NCI-H226 (cell line): Measurements from ENCODE around the gene CCDC97.

Experiments
- DNase-seq: peaks from one replicate; pipeline ENCODE4 v3.0.0-alpha.2; 2015

Gene CCDC97

GRCh38 chr19:41299046-41299754 is 10.8 kb upstream of the CCDC97 start:
- no peak for DNase-seq

- no peak for DNase-seq
Observed at GRCh38 chr19:41299755-41300089, 10.2 kb upstream of the CCDC97 start.

DNA sequence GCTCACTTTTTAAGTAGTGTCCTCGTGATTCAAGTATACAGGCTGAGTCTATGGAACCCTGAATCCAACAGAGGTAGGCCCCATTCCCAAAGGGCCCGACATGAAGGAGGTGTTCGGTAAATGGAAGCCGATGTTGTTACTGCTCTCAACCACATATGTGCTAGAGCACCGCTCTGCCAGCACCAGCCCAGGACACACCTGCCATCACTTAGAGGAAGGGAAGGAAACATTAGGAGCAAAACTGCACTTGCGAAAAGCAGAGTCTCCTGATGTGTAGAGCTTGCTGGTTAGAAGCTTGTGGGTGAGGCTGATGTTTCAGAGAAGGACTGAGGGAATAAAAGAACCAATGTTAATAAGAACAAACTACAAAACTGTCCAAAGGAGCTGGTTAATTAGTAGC is 9.4 kb upstream of the CCDC97 start:
- no peak for DNase-seq

GRCh38 chr19:41302624-41303351 is 7.2 kb upstream of the CCDC97 start:
- no peak for DNase-seq

DNA sequence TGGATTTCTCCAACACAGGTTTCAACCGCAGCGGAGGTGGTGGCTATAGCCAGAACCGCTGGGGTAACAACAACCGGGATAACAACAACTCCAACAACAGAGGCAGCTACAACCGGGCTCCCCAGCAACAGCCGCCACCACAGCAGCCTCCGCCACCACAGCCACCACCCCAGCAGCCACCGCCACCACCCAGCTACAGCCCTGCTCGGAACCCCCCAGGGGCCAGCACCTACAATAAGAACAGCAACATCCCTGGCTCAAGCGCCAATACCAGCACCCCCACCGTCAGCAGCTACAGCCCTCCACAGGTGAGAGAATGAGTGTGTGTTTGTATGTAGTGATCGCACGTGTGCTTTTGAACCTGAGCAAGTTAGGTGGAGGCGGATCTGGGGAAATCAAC is 6.0 kb upstream of the CCDC97 start:
- no peak for DNase-seq

GRCh38 chr19:41304706-41305483 is 5.1 kb upstream of the CCDC97 start:
- no peak for DNase-seq

DNA sequence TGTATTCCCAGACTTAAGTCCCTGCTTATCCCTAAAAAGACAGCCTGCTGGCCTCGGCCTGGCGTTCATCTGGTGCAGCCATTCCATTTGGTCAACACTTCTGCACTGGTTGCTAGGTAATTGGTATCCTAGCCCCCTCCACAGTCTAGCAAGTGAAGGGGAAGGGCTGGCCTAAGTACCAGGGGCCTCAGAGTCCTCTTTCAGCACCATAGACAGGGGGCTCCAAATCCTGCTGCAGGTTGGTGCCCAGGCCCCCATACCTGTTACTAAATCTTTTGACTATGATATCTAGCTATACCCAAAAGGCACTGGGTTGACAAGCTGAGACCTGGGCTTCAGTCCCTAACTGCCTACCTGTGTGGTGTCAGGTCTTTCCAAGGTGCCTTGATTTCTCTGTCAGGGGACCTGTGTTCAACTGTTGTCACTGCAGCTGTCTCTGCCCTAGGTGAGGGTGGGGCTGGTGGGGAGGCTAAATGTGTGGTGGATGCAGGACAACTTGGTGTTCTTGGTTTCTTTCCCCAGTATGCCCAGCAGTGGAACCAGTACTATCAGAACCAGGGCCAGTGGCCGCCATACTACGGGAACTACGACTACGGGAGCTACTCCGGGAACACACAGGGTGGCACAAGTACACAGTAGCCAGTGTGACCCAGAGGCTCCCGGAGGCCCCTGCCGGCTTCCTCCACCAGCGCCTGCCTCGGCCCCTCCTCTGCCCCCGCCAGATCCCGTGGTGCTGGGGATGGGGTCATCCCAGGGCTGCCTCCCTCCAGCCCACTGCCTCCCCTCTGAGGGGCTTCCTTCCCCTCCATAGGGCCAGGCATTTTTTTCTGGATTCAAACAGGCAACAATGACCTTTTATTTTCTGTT is 3.8 kb upstream of the CCDC97 start:
- no peak for DNase-seq

DNA sequence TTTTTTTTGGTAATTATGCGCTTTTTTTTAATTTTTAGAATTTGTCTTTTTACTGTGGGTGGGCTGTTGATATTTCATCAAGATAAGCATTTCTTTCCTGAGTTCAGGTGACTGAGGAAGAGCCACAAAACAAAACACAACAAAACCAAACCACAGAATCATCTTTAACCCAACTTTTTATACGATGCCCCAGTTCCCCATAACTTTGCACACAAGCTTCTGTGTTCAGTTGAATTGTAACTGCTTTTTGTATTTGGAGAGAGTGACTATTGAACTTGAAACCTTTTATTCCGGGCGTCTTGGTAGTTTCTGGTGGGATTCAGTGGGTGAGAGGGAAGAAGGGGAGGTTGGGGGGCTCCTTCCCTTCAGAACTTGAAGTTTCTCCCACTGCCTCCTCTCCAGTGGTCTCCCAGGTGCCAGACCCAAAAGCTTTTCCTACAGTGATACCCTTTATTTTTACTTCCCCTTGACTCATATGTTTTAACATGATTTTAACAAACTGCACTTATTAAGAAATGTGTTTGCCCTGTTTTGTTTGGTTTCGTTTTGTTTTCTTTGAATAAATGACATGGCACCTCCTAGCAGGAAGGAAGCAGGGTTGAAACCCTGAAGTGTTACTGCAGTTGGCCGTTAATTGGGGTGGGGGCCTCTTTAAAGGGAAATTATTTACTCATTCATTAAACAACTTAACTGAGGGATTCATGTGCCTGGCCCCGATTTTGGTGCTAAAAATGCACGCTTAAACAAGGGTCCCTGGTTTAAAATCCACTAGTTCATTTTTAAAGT is 2.7 kb upstream of the CCDC97 start:
- DNase-seq, result no peak

GRCh38 chr19:41307954-41308449 is 2.0 kb upstream of the CCDC97 start:
- DNase-seq, result no peak

DNA sequence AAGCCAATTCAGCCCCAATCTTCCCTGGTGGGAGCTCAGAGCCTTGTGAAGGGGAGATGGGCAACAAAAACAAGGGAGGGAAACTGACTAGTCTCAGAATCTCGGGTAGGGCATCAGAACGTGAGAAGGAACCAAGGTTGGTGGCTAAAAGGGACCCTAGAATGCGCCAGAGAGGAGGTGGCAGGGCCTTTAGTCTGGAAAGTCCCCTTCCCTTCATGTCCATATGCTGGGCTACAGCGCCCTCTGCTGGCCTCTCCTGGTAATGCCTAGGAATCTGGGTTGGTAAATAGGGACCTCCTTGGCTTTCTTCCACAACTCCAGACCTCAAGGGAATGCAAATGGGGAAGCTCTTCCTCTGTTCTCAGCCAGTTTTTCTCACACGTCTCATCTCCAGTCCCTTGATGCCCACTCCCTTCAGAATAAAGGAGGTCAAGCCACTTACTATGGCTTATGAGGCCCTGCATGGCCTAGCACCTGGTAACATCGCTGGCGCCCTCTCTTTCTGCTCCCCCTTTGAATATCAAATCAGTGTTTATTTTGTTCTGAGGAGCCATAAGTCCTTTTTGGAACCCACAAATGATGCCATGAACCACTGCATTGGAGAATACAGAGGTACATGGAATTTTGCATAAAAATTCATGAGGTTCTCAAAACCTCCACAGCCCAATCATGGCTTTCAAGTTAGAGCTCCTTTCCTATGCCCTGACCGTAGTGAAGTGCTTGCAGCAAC is 1.4 kb upstream of the CCDC97 start:
- DNase-seq, result peak; percentile 74

DNA sequence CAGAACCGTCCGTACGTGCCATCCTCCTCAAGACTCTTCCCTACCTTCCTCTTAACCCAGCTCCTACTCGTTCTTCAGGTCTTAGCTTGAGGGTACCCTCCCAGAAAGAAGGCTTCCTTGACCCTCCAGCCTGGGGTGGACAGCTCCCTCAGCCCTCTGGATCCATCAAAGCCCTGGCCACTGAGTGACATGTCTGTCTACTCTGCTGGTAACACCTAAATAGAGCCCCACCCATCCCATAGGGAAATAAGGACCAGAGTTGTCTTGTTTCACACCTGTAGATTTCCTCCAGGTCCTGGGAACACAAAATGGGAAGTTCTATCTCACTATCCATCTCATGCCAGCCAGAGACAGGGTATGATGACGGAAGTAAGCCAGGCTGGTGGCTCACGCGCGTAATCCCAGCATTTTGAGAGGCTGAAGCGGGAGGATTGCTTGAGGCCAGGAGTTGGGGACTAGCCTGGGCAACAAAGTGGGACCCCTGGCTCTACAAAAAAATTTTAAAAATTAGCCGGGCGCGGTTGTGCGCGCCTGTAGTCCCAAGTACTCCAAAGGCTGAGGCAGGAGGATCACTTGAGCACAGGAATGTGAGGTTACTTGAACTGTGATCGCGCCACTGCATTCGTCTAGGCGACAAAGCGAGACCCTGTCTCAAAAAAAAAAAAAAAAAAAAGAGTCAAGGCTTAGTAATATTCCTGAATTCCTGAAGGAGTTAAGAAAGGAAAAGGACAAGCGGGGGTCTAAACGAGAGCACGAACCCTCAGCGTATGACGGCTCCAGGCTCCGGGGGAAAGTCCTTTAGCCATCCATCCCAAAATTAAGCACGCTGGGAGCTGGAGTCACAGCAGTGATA is 566 bp upstream of the CCDC97 start:
- DNase-seq, result no peak

DNA sequence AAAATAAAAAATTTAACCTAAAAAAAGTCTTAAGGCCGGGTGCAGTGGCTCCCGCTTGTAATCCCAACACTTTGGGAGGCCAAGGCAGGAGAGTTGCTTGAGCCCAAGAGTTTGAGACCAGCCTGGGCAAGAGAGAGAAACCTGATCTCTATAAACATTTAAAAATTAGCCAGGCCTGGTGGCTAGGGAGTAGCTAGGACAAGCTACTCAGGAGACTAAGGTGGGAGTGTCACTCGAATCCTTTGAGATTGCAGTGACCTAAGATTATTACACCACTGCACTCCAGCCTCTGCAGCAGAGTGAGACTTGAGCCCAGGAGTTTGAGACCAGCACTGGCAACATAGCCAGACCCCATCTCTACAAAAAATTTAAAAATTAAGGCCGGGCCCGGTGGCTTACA is 1.1 kb downstream of the CCDC97 start:
- DNase-seq, result no peak

- no peak for DNase-seq
Observed at GRCh38 chr19:41311613-41312012, 1.6 kb downstream of the CCDC97 start.

DNA sequence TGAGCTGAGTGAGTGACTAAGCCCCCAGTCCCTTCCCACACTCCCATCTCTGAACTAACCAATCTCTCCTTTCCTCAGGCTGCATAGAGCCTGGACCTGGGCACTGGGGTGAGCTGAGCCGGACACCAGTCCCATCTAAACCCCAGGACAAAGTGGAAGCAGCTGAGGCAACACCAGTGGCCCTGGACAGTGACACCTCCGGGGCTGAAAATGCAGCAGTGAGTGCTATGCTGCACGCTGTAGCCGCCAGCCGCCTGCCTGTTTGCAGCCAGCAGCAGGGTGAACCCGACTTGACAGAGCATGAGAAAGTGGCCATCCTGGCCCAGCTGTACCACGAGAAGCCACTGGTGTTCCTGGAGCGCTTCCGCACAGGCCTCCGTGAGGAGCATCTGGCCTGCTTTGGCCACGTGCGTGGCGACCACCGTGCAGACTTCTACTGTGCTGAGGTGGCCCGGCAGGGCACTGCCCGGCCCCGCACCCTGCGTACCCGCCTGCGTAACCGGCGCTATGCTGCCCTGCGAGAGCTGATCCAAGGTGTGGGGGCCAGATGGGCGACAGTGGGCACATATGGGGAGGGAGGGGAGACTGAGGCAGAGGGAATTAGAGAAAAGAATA is 6.4 kb downstream of the CCDC97 start:
- DNase-seq, result no peak

DNA sequence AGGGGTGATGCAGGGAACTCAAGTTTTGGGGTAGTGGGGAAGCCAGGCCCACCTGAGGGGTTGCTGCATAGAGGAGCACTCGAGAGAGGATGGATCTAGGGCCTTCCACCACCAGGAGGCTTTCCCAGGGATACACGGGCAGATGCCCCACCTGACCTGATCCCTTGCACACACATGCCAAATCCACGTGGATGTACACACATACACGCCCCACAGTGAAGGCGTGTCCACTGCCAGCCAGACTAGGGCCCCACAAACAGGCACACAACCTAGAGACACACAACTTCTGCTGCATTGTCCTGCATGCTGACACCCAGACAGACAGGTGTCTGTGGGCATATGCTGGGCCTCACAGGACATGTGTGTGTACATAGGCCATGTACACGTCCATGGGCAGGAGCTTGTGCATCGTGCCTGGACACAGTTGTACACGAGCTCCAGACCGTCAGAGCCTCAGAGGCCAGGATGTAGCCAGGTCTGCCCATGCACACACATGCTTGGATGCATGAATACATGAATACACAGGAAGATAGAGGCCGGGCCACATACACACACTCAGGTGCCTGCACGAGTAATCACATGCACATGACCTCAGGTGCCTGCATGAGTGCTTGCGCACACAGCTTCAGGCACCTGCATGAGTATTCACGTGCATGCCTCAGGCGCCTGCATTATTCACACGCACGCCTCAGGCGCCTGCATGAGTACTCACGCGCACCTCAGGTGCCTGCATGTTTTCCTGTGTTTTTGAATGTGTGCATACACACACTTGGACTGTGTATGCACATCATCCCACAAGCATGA is 8.9 kb downstream of the CCDC97 start:
- DNase-seq, result no peak

DNA sequence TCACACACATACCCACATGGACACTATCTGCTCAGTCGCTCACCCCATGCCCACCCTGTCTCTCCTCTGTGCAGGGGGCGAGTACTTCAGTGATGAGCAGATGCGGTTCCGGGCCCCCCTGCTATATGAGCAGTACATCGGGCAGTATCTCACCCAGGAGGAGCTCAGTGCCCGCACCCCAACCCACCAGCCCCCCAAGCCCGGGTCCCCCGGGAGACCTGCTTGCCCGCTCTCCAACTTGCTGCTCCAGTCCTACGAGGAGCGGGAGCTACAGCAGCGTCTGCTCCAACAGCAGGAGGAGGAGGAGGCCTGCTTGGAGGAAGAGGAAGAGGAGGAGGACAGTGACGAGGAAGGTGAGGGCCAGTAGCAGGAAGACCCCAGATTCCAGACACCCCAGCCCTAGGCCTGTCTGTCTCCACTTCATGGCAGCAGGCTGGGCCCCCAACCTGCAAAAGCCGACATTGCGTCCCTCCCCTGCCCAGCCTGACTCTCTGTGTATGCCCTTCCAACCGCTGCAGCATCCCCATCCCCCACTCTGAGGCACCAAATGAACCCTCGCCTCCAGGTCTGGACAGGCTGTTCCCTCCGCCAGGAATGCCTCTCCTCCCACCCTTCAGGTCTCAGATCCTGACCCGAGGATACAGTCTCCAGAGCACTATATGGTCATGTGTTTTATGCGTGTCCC is 9.7 kb downstream of the CCDC97 start:
- no peak for DNase-seq

DNA sequence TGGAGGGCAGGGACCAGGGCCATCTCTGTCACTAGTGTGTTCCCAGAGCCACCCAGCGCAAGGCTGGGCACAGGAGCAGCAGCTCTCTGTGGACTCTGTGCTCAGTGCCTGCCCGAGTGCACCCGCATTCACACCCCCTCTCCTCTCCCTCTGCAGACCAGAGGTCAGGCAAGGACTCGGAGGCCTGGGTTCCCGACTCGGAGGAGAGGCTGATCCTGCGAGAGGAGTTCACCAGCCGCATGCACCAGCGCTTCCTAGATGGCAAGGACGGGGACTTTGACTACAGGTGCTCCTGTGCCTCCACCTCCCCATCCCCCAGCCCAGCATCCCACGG is 10.2 kb downstream of the CCDC97 start:
- no peak for DNase-seq

DNA sequence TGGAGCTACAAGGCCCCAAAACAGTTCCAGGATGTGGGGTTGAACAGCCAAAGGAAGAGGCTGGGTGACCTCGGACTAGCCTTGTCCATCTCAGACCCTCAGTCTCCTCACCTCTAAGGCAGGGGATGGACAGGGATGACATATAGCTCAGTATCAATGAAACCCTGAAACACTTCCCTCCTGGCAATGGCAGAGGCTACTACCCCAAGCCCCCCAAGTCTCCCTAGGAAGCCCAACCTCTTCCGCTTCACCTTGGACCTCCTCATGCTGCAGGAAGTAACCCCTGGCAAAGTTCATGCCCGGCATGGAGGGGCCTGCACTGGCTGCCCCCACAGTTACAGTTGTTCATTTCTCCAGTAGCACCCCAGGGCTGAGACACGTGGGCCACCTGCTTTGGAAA is 10.6 kb downstream of the CCDC97 start:
- no peak for DNase-seq

GRCh38 chr19:41321204-41321599 is 11.2 kb downstream of the CCDC97 start:
- no peak for DNase-seq
